K562 (cell line): ENCODE measurements around the gene SPON1. TPM values are rescaled to one million over a fixed set of nuclear protein-coding genes. Genes with fewer than 3 reads are reported as not detected.

Source experiments
- ATAC-seq: fragments of 200-7000 bp; cut with Tn5 transposase; 3 replicates; pipeline ENCODE4 v1.9.1; 2020; ENCODE audit warnings: moderate library complexity
- BruUV-seq: library from RNA; stranded (reverse); fragments of 400-500 nt; replicated peaks from 2 replicates; lab custom pipeline; 2021; lab: Mats Ljungman, UMichigan
- CTCF ChIA-PET: fragments of 300-600 bp; formaldehyde crosslinking; extraction: SDS; loops from one replicate; lab custom pipeline; 2021; ENCODE audit warnings: low intra/inter-chr PET ratio; lab: Yijun Ruan, JAX
- POLR2A ChIA-PET: fragments of 300-600, 350-650 bp; sonication (Branson Sonifier 250); formaldehyde crosslinking; extraction: SDS; loops from one replicate; lab custom pipeline; 2021; ENCODE audit warnings: antibody characterized with exemption, inconsistent platforms; lab: Yijun Ruan, JAX
- DNase-seq, 4 experiments: peaks; one replicate each; pipeline versions ENCODE4 v3.0.0 to v3.0.0-alpha.2; 2011 to 2018; ENCODE audit warnings: low spot score in 3 of 4, mixed read lengths in 3 of 4; ENCODE audit errors: extremely low read depth in 1 of 4
- FAIRE-seq: peaks from 2 replicates; lab custom pipeline; 2011; peaks lifted over from hg19 to GRCh38; lab: Jason Lieb, UNC
- H2AFZ ChIP-seq: 2 replicates; pipeline ENCODE4 v1.6.0; 2011; ENCODE audit warnings: low read depth, low read length, control low read depth, inconsistent platforms
- H3K27ac ChIP-seq: fragments of 200-600 bp; 3 replicates; pipeline ENCODE4 v1.8.0; 2011; ENCODE audit warnings: low read depth, mild to moderate bottlenecking, control low read depth, inconsistent platforms, low read length, moderate library complexity, mixed read lengths; ENCODE audit errors: extremely low read depth
- H3K27me3 ChIP-seq, 2 experiments: fragments of 300-600 bp in 1 of 2; 2 replicates in 1 of 2; 3 replicates in 1 of 2; pipeline versions ENCODE4 v1.6.0 to v1.8.0; 2011; ENCODE audit warnings: inconsistent platforms in 2 of 2, low read length in 2 of 2, mild to moderate bottlenecking in 1 of 2, mixed read lengths in 1 of 2, moderate library complexity in 1 of 2; ENCODE audit not compliant: control insufficient read depth in 2 of 2, insufficient read depth in 2 of 2
- H3K36me3 ChIP-seq: fragments of 300-600 bp; 3 replicates; pipeline ENCODE4 v1.8.0; 2011; ENCODE audit warnings: mild to moderate bottlenecking, low read length, inconsistent platforms; ENCODE audit not compliant: control insufficient read depth, insufficient read depth
- H3K4me1 ChIP-seq, 2 experiments: fragments of 200-600 bp in 1 of 2; replicated peaks in 1 of 2; 2 replicates in 1 of 2; 3 replicates in 1 of 2; pipeline versions ENCODE4 v1.5.1 to v1.8.0; 2011; ENCODE audit warnings: inconsistent platforms in 2 of 2, low read length in 2 of 2, mild to moderate bottlenecking in 1 of 2, mixed read lengths in 1 of 2, moderate library complexity in 1 of 2; ENCODE audit not compliant: control insufficient read depth in 2 of 2, insufficient read depth in 2 of 2
- H3K4me2 ChIP-seq: 2 replicates; pipeline ENCODE4 v1.6.1; 2011; ENCODE audit warnings: low read length, control low read depth, inconsistent platforms, mixed read lengths; ENCODE audit not compliant: insufficient read depth
- H3K4me3 ChIP-seq: fragments of 200-600 bp; sonication (generic), shearing (Covaris generic); 2 replicates; pipeline ENCODE4 v1.5.1; 2016; ENCODE audit warnings: control low read depth, inconsistent platforms
- H3K79me2 ChIP-seq: fragments of 200-600 bp; 3 replicates; pipeline ENCODE4 v1.8.0; 2011; ENCODE audit warnings: low read length, inconsistent platforms; ENCODE audit not compliant: control insufficient read depth, insufficient read depth
- H3K9ac ChIP-seq, 2 experiments: 2 replicates each; pipeline versions ENCODE4 v1.6.0 to v1.6.1; 2011; ENCODE audit warnings: low read depth in 2 of 2, low read length in 2 of 2, control low read depth in 1 of 2, inconsistent platforms in 1 of 2, mild to moderate bottlenecking in 1 of 2, mixed read lengths in 1 of 2; ENCODE audit not compliant: insufficient read depth in 1 of 2
- H3K9me1 ChIP-seq: one replicate; pipeline ENCODE4 v1.6.0; 2011; ENCODE audit warnings: inconsistent platforms, mild to moderate bottlenecking, low read length, moderate library complexity; ENCODE audit not compliant: control insufficient read depth, insufficient read depth
- H3K9me3 ChIP-seq: replicated peaks from 2 replicates; pipeline ENCODE4 v1.5.1; 2011; ENCODE audit warnings: low read depth, low read length, inconsistent platforms; ENCODE audit not compliant: control insufficient read depth, insufficient read depth
- H4K20me1 ChIP-seq: replicated peaks from 2 replicates; pipeline ENCODE4 v1.6.1; 2011; ENCODE audit warnings: low read length, inconsistent platforms, mixed read lengths; ENCODE audit not compliant: control insufficient read depth, insufficient read depth
- CREB3 ChIP-seq: fragments of 450-650 bp; conservative IDR thresholded peaks from 2 replicates; pipeline ENCODE4 v1.6.1; 2016; ENCODE audit warnings: missing genetic modification characterization, low read depth, mild to moderate bottlenecking, missing compliant biosample characterization, moderate library complexity
- MAZ ChIP-seq, 2 experiments: fragments of 450-650 bp in 1 of 2; sonication (generic) in 1 of 2; formaldehyde crosslinking; IDR thresholded peaks in 1 of 2; conservative IDR thresholded peaks in 1 of 2; 2 replicates each; pipeline versions ENCODE4 v1.4.0 to v1.5.0; 2020; ENCODE audit warnings: mild to moderate bottlenecking in 1 of 2, missing genetic modification reagents in 1 of 2
- REST ChIP-seq, 2 experiments: fragments of 450-650 bp; formaldehyde crosslinking in 1 of 2; IDR thresholded peaks; 2 replicates each; pipeline versions ENCODE4 v1.4.0 to v1.6.1; 2014 to 2020; ENCODE audit warnings: mild to moderate bottlenecking in 2 of 2, borderline replicate concordance in 1 of 2, low read depth in 1 of 2
- TAF9B ChIP-seq: fragments of 450-650 bp; IDR thresholded peaks from 2 replicates; pipeline ENCODE4 v1.6.1; 2018; ENCODE audit warnings: mild to moderate bottlenecking; ENCODE audit not compliant: partially characterized antibody
- THRAP3 ChIP-seq: fragments of 450-650 bp; IDR thresholded peaks from 2 replicates; pipeline ENCODE4 v1.6.1; 2016; ENCODE audit warnings: mild to moderate bottlenecking, inconsistent platforms, borderline replicate concordance
- YBX1 ChIP-seq: fragments of 450-650 bp; IDR thresholded peaks from 2 replicates; pipeline ENCODE4 v1.7.1; 2016; ENCODE audit warnings: mild to moderate bottlenecking
- ZBTB2 ChIP-seq: fragments of 450-650 bp; IDR thresholded peaks from 2 replicates; pipeline ENCODE4 v1.6.1; 2016; ENCODE audit warnings: antibody characterized with exemption
- WGBS: fragments of 100-300 bp; shearing (Covaris generic); methylation state at CpG from one replicate; pipeline ENCODE4 v1.1.6; 2016; ENCODE audit warnings: low coverage, mixed read lengths; ENCODE audit not compliant: insufficient coverage; ENCODE audit errors: missing lambda C conversion rate; 5-methylcytosine and 5-hydroxymethylcytosine counted together
- in situ Hi-C: fragments of 300-500 bp; cut with MboI; formaldehyde crosslinking; loops from 4 replicates; pipeline ENCODE4 v1.15.0; 2018; ENCODE audit warnings: inconsistent platforms, mixed read lengths
- intact Hi-C: fragments of 100-400 bp; cut with micrococcal nuclease; formaldehyde crosslinking; loops from 2 replicates; pipeline ENCODE4 v1.14.2; 2022
- polyA plus RNA-seq, 8 experiments: library from polyadenylated mRNA; depleted of rRNA in 4 of 8; stranded (reverse) in 5 of 8; unstranded in 3 of 8; fragments of >200 nt; fragmentation: Nextera tagmentation in 2 of 8; fragmentation: Illumina TruSeq in 1 of 8; extraction: Ambion mirVana in 2 of 8; extraction: Trizol in 1 of 8; gene quantifications; 2 replicates each; pipeline versions ENCODE4 v1.2.1 to v1.2.3, GENCODE V29; 2011 to 2014; ENCODE audit warnings: inconsistent platforms in 1 of 8, missing spikeins in 1 of 8
- total RNA-seq, 7 experiments: library from RNA; depleted of rRNA in 6 of 7; stranded (reverse); fragments of >200 nt in 6 of 7; fragmentation: Illumina TruSeq in 2 of 7; extraction: Trizol in 2 of 7; gene quantifications; 2 replicates each; pipeline versions ENCODE4 v1.2.1 to v1.2.3, GENCODE V29; 2011 to 2021; ENCODE audit warnings: low replicate concordance in 1 of 7
- TF ChIP-seq, protein P1 (sequence below): sonication (generic); formaldehyde crosslinking; IDR thresholded peaks from 2 replicates; pipeline ENCODE4 v1.8.0; 2022; ENCODE audit warnings: missing genetic modification reagents, mild to moderate bottlenecking, borderline replicate concordance

SPON1 gene
- total and polyA plus RNA-seq, 9 of the 15 experiments (the other 6 are each of a cell fraction or from before 2014, with no cell fraction given): 0.04 to 0.06 TPM; not detected in 7

DNA sequence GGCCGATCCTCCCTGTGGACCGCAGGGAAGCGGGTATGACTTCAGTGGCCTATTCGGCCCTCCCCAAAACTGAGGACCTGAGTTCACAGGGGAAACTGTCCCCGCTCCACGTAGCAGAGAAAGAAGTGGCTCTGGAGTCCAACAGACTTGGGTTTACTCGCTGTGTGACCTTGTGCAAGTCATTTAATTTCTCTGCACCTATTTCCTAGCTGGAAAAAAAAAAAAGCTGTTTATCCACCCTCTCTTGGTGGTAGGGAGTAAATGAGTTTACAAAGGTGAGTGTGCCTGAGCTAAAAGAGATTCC lies 2.2 kb downstream of the SPON1 start:
- Histone ChIP-seq H3K9ac (no peak overlapping the region), H3K9me1 (no peaks in the 10 kb centered on the region), H3K4me1 (peaks cover 0 to 19% of the 10 kb centered on the region in 2 experiments; a peak in 1 of 5 replicates), H4K20me1 (no peaks in the 10 kb centered on the region), H2AFZ (no peak overlapping the region), H3K36me3 (no peaks in the 10 kb centered on the region), H3K9me3 (no peaks in the 10 kb centered on the region), H3K27ac (no peak overlapping the region), H3K4me2 (no peak overlapping the region), H3K4me3 (no peak overlapping the region), H3K79me2 (no peaks in the 10 kb centered on the region), H3K27me3 (peaks cover 24 to 52% of the 10 kb centered on the region in 2 experiments)
- WGBS: 3% methylated on average over 6 of the region's 7 CpGs
- POLR2A ChIA-PET: interaction anchor here (0.7 kb wide), 1 partner anchor 10 kb away, joined by 3 read pairs; no protein-coding TSS in a partner anchor
- intact Hi-C loops (no loop called here), in situ Hi-C loops (no loop called here)
- DNase-seq (no peak), ATAC-seq (no peak), FAIRE-seq (no peak)
- BruUV-seq: no TSS peak
- CTCF ChIA-PET: no interaction called here
- TF ChIP-seq, protein P1, sequence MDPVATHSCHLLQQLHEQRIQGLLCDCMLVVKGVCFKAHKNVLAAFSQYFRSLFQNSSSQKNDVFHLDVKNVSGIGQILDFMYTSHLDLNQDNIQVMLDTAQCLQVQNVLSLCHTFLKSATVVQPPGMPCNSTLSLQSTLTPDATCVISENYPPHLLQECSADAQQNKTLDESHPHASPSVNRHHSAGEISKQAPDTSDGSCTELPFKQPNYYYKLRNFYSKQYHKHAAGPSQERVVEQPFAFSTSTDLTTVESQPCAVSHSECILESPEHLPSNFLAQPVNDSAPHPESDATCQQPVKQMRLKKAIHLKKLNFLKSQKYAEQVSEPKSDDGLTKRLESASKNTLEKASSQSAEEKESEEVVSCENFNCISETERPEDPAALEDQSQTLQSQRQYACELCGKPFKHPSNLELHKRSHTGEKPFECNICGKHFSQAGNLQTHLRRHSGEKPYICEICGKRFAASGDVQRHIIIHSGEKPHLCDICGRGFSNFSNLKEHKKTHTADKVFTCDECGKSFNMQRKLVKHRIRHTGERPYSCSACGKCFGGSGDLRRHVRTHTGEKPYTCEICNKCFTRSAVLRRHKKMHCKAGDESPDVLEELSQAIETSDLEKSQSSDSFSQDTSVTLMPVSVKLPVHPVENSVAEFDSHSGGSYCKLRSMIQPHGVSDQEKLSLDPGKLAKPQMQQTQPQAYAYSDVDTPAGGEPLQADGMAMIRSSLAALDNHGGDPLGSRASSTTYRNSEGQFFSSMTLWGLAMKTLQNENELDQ (CRISPR knock-in tag): no peak
- TF ChIP-seq YBX1: no peak
- no peak for TF ChIP-seq TAF9B
- no peak for TF ChIP-seq ZBTB2
- no peak for TF ChIP-seq THRAP3
- no peak for TF ChIP-seq MAZ (CRISPR knock-in tag; conservative IDR thresholded peaks at IDR 0.05 in 1 of 2, IDR thresholded peaks at IDR 0.05 in 1 of 2)
- no peak for TF ChIP-seq CREB3
- no peak for TF ChIP-seq REST (IDR thresholded peaks at IDR 0.05; ENCODE audit: borderline replicate concordance)
- no peak for TF ChIP-seq REST (CRISPR knock-in tag; IDR thresholded peaks at IDR 0.05; ENCODE audit: low read depth)
